ENCODE results near the gene ZNF487. TPM values are rescaled to one million over a fixed set of nuclear protein-coding genes. Genes with fewer than 3 reads are reported as not detected.

The ZNF487 gene
- 3.3 and 3.9 TPM in 2 replicates for total RNA-seq

GRCh38 chr10:43436291-43437140 is at the start of gene ZNF487:
ZNF487 (plus strand) TSS chr10:43437111; CDS start chr10:43475814, 38,703 bp downstream.

GRCh38 chr10:43408710-43409384 is 28.1 kb upstream of the ZNF487 start, which contains the start of gene HNRNPF:
HNRNPF (minus strand) TSS chr10:43409186; CDS start chr10:43387884, 21,302 bp downstream.

Other genes with a start within 250 kb of the ZNF487 start
- gene RASGEF1A, start 170.0 kb upstream of the ZNF487 start, total RNA-seq, result 0.59 and 2.3 TPM in 2 replicates
- gene FXYD4, start 65.5 kb upstream of the ZNF487 start, total RNA-seq, result not detected in 2 replicates
- 140 and 219 TPM in 2 replicates for gene HNRNPF, start 27.9 kb upstream of the ZNF487 start, total RNA-seq
- 7.1 and 10.2 TPM in 2 replicates for gene ZNF239, start 137.5 kb downstream of the ZNF487 start, total RNA-seq
- gene ZNF485, start 169.3 kb downstream of the ZNF487 start, total RNA-seq, result 2.1 and 3.9 TPM in 2 replicates
- gene ZNF32, start 211.8 kb downstream of the ZNF487 start, total RNA-seq, result 18.5 and 29.1 TPM in 2 replicates